ENCODE results near the gene RYR2. TPM values are rescaled to one million over a fixed set of nuclear protein-coding genes. Genes with fewer than 3 reads are reported as not detected.

RYR2 gene
- total and polyA plus RNA-seq, 2 of the 8 experiments (the other 6 are each of a cell fraction or from before 2014, with no cell fraction given), result 1.3 to 4.4 TPM

DNA sequence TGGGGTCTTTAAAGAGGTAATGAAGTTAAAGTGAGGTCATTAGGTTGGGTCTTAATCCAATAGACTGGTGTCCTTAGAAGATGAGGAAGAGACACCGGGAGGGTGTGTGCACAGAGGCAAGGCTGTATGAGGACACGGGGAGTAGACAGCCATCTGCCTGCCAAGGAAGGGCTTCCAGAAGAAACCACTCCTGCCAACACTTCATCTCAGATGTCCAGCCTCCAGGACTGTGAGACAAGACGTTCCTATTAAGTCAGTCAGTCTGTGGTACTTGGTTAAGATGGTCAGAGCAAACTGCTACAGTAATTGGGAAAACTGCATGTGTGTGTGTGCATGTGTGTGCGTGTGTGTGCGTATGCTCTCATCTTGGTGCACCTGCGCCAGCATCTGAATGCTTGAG, 77.1 kb downstream of the RYR2 start (continued):
- TF ChIP-seq CHD7 (IDR thresholded peaks at IDR 0.05; ENCODE audit: insufficient replicate concordance, low read length) (no peak), YY1 (IDR thresholded peaks at IDR 0.05; ENCODE audit: low read depth, low read length) (no peak), RFX5 (IDR thresholded peaks at IDR 0.05; ENCODE audit: borderline replicate concordance, low read depth, low read length) (no peak), SP1 (IDR thresholded peaks at IDR 0.05; ENCODE audit: low read depth, low read length) (no peak), ATF3 (IDR thresholded peaks at IDR 0.05; ENCODE audit: insufficient read depth, low read depth, low read length) (no peak), JUND (IDR thresholded peaks at IDR 0.05; ENCODE audit: low read length) (no peak)
